HuH-7.5 (cell line): ENCODE measurements around the gene ASB11.
"Not testable (repeated sequence)": the region's sequence is repeated elsewhere in the genome, so short reads cannot be mapped to it uniquely, and the experiment has no call there.

Experiments used
- DNase-seq: peaks from one replicate; pipeline ENCODE4 v3.0.0; 2011; ENCODE audit warnings: low spot score

Gene ASB11

GRCh38 chrX:15305899-15306298, 9.5 kb downstream of the ASB11 start:
- not testable (repeated sequence) for DNase-seq

DNA sequence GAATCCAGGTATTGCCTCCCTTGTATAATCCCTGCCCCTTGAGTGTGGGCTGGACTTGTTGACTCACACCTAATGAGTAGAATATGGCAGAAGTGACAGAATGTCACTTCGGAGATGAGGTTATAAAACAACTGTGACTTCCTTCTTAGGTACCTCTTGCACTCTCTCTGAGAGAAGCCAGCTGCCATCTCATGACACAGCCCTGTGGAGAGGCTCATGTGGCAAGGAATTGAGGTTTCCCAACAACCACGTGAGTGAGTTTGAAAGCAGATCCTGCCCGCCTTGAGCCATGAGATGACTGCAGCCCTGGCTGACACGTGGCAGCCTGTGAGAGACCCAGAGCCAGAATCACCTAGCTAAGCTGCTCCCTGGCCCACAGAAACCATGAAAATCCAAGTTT, 13.5 kb downstream of the ASB11 start:
- DNase-seq: no peak

GRCh38 chrX:15299941-15300851, 15.2 kb downstream of the ASB11 start:
- DNase-seq: no peak

DNA sequence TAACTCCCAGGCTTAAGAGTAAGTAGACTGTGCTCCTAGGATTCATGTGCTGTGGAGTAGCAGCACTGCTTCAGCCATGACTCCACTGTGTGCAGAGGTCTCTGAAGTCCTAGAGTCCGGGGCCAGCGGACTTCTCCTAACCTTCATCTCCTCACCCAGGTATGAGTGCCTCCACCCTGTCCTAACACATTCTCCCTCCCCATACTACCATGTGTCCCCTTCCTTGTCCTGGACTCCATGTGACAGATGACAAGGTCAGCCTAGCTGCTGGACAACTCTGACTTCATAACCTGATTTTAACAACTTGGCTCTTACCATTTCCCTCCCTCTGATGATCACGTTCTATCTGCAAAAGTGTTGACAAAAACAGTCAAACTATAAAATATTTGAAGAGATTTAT, 16.7 kb downstream of the ASB11 start:
- no peak for DNase-seq

DNA sequence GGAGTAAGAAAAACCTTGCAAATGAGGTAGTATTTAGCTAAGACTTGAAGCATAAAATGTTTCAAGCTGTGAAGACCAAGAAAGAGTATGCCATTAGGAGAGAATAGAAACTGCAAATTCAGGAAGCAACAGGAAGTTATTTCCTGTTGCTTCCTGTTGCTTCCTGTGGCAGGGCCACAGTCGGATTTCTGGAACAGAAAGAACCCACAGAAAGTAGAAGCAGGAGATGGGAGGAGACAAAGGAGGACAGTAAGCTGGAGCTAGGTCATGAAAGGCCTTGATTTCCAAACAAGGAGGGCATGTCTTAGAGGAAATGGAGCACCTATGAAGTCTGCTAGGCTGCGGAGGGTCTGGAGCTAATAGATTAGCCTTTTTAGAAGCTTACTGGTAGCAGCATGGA, 17.2 kb downstream of the ASB11 start:
- DNase-seq: no peak

GRCh38 chrX:15293451-15293850, 22.0 kb downstream of the ASB11 start:
- DNase-seq: no peak

DNA sequence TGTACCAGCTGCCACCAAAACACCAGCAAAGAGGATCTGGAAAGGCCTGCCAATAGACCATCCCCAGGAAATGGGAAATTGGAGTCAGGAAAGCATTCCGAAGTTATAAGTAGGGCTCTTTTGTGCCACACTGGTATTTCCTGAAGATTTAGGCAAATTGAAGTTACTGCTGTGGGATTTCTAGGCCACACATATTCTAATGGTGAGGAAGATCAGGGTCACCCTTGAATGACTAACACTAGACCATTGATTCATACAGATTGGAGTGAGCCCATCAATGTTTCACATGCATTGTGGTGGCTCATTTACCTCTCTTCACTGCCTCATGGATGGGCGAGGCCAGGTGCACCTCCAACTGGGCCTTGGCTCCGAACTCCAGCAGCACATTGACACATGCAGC, 22.6 kb downstream of the ASB11 start:
- no peak for DNase-seq

DNA sequence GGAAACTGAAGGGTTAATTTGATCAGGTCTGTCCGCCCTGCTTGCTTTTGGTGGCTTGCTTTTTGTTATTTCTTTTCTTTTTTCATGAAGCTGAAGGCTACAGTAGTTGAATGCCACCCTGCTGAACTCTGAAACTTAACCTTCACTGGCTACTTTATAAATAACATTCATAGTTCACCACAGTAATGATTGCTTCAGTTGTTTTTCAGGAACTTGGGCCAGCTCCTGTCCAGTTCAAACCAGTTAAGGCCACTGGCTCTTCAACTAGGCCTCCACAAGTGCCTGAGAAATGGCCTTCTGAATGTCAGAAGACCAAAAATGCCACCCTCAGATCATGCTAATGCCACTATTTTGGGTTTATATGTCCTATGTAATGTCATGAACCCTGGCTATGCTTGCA, 37.8 kb downstream of the ASB11 start:
- DNase-seq: no peak

DNA sequence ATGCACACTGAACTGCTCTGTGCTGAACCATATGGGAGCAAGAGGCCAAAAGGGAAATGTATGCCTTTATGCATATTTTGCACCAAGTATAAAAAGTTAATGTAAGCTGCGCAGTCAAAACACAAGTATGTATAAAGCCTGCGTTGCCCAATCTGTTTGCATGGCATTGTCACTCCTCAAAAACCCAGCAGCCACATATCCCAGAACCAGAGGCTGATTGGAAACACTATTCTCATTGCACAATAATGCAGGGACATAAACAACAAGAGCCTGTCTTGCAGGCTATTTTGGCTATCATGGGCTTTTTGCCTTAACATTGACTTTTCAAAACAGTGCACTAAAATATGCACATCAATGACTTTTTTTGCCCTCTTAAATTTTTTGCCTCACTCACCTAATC, 40.5 kb downstream of the ASB11 start:
- DNase-seq: no peak

DNA sequence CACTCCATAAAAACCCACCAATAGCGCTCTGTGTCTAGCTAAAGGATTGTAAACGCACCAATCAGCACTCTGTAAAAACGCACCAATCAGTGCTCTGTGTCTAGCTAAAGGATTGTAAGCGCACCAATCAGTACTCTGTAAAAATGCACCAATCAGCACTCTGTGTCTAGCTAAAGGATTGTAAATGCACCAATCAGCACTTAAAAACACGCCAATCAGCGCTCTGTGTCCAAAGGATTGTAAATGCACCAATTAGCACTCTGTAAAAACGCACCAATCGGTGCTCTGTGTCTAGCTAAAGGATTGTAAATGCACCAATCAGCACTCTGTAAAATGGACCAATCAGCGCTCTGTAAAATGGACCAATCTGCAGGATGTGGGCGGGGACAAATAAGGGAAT, 42.2 kb downstream of the ASB11 start:
- not testable (repeated sequence) for DNase-seq

DNA sequence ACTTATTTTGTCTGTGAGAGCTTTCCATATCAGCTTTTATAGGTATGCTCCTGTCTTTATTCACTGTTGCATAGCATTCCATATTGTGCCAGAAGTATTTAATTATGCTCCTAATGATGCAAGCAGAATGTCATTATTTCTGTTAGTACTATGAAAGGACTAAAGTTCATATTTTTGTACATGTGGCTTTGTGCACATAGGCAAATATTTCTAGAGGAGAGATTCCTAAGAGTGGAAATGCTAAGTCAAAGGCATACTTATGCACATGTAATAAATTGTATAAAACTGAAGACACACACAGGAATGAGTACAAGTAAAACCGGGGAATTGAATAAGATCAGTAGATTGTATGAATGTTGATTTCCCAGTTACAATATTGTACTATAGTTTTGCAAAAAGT, 43.7 kb downstream of the ASB11 start:
- DNase-seq: no peak

GRCh38 chrX:15269618-15270521, 45.6 kb downstream of the ASB11 start, which contains the start of gene ASB9:
Gene ASB9 (minus strand): TSS chrX:15270083. CDS start chrX:15269874, 209 bp downstream.
- DNase-seq: peak; percentile 34

DNA sequence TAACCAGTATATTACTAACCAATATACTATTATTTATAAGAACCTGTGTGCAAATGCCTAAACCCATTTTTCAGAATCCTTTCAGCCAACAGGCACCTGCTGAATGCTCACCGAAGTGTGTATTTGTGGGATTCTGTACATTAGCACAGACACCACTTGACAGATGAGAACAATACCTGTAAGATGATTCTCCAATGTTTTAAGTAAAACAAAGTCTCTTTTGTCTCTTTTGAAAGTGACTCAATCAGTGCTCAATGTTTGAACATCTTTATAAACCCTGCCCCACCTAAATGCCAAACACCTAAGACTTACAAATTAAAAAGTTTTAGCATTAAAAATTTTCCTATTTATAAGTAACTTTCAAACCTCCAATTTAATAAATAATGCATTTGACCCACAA, 46.3 kb downstream of the ASB11 start:
- no peak for DNase-seq

DNA sequence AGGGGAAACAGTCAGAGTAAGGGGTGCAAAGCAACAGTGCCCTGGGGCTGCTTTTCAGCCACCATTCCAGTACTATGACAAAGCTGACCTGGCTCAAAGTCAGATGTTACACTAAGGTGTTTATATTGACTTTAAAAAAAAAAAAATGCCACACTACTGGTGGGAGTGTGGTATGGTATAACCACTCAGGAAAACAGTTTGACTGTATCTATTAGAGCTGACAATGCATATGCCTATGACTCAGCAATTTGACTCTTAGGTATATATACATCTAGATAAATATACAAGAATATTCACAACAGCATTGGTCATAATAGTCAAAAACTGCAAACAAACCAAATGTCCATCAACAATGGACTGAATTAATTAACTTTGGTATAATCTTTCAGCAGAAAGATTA, 60.6 kb downstream of the ASB11 start:
- no peak for DNase-seq

DNA sequence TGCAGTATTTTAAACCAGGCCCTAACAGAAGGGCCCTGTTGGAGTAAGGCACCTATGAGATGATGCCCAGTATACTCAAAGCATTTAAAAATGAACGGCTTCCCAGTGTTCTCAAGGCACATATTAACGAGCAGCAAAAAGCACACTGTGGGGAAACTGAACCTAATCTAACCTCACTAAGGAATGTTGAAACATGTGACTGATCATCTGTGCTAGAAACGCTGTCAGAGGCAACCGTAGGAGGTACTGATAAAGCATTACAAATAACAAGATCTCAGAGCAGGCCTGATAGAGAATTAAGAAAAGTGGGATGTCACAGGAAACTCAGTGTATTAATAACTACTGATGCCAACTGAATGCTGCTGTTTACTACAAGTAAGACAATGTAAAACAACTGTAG, 69.5 kb downstream of the ASB11 start:
- DNase-seq: no peak

- DNase-seq: no peak
Measured at GRCh38 chrX:15244421-15244820, 71.0 kb downstream of the ASB11 start.

DNA sequence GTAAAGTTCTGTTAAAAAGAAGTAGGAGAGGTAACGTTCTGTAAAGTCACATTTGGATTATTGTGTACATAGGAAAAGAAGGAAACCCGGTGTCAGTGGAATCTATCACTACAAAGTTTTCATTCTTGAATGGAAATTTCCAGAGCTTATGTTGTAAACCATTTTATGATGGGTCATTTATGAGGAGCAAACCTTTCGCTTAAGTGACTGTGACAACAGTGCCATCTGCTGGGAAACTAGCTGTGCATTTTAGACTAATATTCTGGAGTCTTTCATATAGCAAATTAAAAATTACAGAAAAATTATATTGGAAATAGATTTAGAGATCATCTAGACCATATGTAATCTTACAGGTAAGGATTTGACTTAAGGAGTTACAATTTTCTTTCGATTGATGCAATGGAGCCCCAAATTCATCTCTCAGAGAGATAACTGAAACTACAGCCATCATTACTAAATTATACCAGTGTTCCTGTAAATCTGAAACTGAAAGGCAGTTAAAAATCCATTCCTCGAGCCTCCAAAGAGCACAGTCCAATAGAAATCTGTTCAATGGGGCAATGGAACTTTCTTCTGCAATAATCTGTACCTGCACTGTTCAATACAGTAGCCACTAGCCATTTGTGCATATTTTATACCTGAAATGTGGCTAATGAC, 72.4 kb downstream of the ASB11 start:
- DNase-seq: peak; percentile 16

DNA sequence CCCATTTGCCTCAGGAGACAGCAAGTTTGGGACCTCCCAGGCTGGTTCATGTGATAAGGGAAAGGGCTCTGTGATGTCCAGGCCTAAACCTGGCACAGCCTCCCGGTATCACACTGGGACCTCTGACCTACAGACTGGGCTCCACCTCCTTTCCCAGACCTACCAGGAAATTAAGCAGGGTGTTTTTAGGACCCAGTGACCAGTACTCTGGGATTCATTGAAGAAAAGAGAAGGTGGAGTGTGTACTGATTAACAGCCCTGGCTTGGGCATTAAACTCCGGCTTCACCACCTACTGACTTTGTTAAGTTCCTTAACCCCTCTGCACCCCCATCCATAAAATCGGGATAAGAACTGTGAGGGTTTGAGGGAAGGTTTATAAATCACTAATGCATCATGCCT, 74.1 kb downstream of the ASB11 start:
- DNase-seq: no peak

DNA sequence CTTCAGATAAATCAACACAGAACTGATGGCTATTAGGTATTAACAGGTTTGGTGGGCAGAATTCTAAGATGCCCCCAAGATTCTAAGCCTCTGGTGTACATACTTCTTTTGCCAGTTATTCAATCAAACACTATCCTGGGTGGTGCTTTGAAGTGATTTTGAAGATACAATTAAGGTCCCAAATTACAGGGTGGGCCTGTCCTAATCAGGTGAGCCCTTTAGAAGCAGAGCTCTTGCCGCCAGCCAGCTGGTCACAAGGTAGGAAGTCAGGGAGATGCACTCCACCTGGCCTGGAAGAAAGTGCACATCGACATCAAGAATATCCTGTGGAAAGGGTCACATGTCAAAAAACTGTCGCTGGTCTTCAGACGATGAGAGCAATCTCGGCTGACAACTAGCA, 75.0 kb downstream of the ASB11 start:
- no peak for DNase-seq

- no peak for DNase-seq
Measured at GRCh38 chrX:15236146-15236545, 79.3 kb downstream of the ASB11 start.

GRCh38 chrX:15235001-15235400, 80.4 kb downstream of the ASB11 start:
- no peak for DNase-seq

DNA sequence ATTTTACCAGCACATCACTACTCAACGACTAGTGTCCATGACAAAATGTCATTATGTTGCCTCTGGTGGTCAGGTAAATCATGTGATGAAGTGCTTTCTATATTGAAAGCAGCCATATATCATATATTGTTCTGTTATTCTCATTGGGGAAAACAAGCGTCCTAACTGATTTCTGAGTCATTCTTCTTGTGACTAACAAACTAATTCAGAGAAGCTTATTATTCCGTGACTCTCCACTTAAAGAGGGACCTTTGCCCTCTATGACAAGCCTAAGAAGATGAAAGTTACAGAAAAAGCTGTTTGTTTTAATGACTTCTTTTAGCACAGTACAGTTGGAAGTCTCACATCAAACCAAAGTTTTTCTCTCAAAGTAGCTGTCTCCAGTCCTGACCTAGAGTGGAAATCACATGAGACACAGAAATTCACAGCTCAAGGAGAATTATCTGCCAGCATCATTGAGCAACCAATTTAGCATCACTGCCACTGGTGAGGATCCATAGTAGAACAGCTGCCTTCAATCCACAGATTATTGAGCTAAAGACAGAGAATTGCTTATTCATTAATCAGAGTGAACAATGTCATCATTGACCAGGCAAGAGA, 81.9 kb downstream of the ASB11 start:
- DNase-seq: no peak
